Panc1 (cell line): ENCODE results near the gene NT5C1B. TPM values are rescaled to one million over a fixed set of nuclear protein-coding genes. Genes with fewer than 3 reads are reported as not detected.

Experiments used
- ATAC-seq: fragments of 200-7000 bp; cut with Tn5 transposase; 2 replicates; pipeline ENCODE4 v1.9.1; 2020; ENCODE audit warnings: mild to moderate bottlenecking, moderate library complexity
- BruUV-seq: library from RNA; stranded (reverse); fragments of 400-500 nt; replicated peaks from 2 replicates; lab custom pipeline; 2021; lab: Mats Ljungman, UMichigan
- CTCF ChIA-PET: fragments of 300-600 bp; sonication (Branson Sonifier 250); formaldehyde crosslinking; loops from one replicate; lab custom pipeline; 2022; ENCODE audit warnings: antibody characterized with exemption; lab: Charles Lee
- POLR2A ChIA-PET: fragments of 300-600 bp; sonication (Branson Sonifier 250); formaldehyde crosslinking; loops from one replicate; lab custom pipeline; 2022; ENCODE audit warnings: antibody characterized with exemption; lab: Charles Lee
- DNase-seq: peaks from one replicate; pipeline ENCODE4 v3.0.0-alpha.2; 2010; ENCODE audit warnings: low read depth, low spot score
- H3K27ac ChIP-seq: 2 replicates; pipeline ENCODE4 v1.5.1; 2011; ENCODE audit warnings: mild to moderate bottlenecking, low read length, inconsistent platforms
- H3K27me3 ChIP-seq: fragments of 200-500 bp; sonication (Bioruptor generic); 2 replicates; pipeline ENCODE4 v1.6.0; 2014; ENCODE audit warnings: low read length, inconsistent platforms; ENCODE audit not compliant: control insufficient read depth, insufficient read depth
- H3K36me3 ChIP-seq: fragments of 200-500 bp; sonication (Bioruptor generic); 2 replicates; pipeline ENCODE4 v1.5.1; 2014; ENCODE audit warnings: inconsistent platforms, mild to moderate bottlenecking, low read length, moderate library complexity; ENCODE audit not compliant: control insufficient read depth, insufficient read depth
- H3K4me1 ChIP-seq: 2 replicates; pipeline ENCODE4 v1.5.1; 2011; ENCODE audit warnings: inconsistent platforms, mild to moderate bottlenecking, low read length, moderate library complexity; ENCODE audit not compliant: control insufficient read depth, insufficient read depth
- H3K4me3 ChIP-seq, 2 experiments: 2 replicates each; pipeline ENCODE4 v1.5.1; 2011 to 2012; ENCODE audit warnings: low read depth in 2 of 2, low read length in 2 of 2, mild to moderate bottlenecking in 2 of 2, inconsistent platforms in 1 of 2, moderate library complexity in 1 of 2
- H3K9me3 ChIP-seq: fragments of 200-500 bp; sonication (Bioruptor generic); 2 replicates; pipeline ENCODE4 v1.5.1; 2014; ENCODE audit warnings: low read depth, mild to moderate bottlenecking, inconsistent platforms, low read length, moderate library complexity; ENCODE audit not compliant: control insufficient read depth, insufficient read depth
- POLR2AphosphoS5 ChIP-seq: IDR thresholded peaks from 2 replicates; pipeline ENCODE4 v1.6.1; 2012; ENCODE audit warnings: mild to moderate bottlenecking, low read depth, low read length, moderate library complexity
- SIN3A ChIP-seq: IDR thresholded peaks from 2 replicates; pipeline ENCODE4 v1.6.1; 2012; ENCODE audit warnings: low read depth, mild to moderate bottlenecking, low read length, moderate library complexity, borderline replicate concordance; ENCODE audit not compliant: insufficient read depth
- TCF7L2 ChIP-seq: IDR thresholded peaks from 2 replicates; pipeline ENCODE4 v1.6.1; 2011; ENCODE audit warnings: mild to moderate bottlenecking, low read depth, low read length, inconsistent platforms
- in situ Hi-C: cut with HindIII; loops from 2 replicates; pipeline ENCODE4 v1.10.0; 2016; ENCODE audit warnings: low sequenced_read_pairs, low pct_unique_long_range_greater_than_20kb
- intact Hi-C: fragments of 100-400 bp; cut with micrococcal nuclease; formaldehyde crosslinking; loops from one replicate; pipeline ENCODE4 v1.10.0; 2022; ENCODE audit not compliant: unreplicated experiment
- total RNA-seq: library from RNA; stranded (reverse); gene quantifications from one replicate; pipeline ENCODE4 v1.2.1, GENCODE V29; 2021; ENCODE audit not compliant: unreplicated experiment
- TF ChIP-seq, protein P1 (sequence below): fragments of 450-650 bp; IDR thresholded peaks from 2 replicates; pipeline ENCODE4 v1.5.1; 2017; ENCODE audit warnings: mild to moderate bottlenecking
- TF ChIP-seq, protein P2 (sequence below), 2 experiments: IDR thresholded peaks; 2 replicates each; pipeline ENCODE4 v1.6.1; 2011 to 2012; ENCODE audit warnings: low read depth in 2 of 2, control low read depth in 1 of 2, low read length in 1 of 2, mild to moderate bottlenecking in 1 of 2, moderate library complexity in 1 of 2; ENCODE audit not compliant: insufficient read depth in 1 of 2

The NT5C1B gene
- total RNA-seq, 1 experiment from 2014 or later: not detected

DNA sequence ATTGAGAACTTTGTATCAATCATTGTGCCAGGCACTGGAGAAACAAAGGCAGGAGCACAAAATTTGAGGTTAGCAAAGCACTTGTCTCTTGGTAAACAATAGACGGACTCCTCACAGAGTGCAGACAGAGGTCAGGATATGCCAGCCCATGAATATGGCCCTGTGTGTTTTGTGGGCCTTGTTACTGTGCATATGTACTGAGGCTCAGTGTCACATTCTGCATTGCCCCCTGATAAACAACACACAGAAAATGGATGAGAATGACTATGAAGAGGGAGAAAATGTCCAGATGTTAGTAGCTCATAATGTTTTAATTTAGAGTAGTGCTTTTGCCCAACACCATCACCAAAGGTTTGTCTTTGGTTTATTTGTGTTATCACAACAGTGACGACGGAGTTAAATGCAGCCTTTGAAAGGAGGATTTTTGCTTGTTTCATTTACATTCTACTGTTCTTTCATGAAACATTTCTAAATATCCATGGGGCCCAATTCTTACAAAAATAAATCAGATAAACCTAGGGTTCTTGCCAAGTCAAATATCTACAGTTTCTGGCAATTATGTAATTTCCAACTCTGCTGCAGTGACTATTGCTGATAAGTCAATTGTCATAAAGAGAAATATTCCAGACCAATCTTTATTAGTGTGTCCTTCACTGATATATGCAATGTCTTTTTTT is 14.6 kb upstream of the NT5C1B start:
- TF ChIP-seq, protein P1, sequence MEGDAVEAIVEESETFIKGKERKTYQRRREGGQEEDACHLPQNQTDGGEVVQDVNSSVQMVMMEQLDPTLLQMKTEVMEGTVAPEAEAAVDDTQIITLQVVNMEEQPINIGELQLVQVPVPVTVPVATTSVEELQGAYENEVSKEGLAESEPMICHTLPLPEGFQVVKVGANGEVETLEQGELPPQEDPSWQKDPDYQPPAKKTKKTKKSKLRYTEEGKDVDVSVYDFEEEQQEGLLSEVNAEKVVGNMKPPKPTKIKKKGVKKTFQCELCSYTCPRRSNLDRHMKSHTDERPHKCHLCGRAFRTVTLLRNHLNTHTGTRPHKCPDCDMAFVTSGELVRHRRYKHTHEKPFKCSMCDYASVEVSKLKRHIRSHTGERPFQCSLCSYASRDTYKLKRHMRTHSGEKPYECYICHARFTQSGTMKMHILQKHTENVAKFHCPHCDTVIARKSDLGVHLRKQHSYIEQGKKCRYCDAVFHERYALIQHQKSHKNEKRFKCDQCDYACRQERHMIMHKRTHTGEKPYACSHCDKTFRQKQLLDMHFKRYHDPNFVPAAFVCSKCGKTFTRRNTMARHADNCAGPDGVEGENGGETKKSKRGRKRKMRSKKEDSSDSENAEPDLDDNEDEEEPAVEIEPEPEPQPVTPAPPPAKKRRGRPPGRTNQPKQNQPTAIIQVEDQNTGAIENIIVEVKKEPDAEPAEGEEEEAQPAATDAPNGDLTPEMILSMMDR: no peak
- TF ChIP-seq SIN3A (no peak), POLR2AphosphoS5 (no peak)
- TF ChIP-seq, protein P2, sequence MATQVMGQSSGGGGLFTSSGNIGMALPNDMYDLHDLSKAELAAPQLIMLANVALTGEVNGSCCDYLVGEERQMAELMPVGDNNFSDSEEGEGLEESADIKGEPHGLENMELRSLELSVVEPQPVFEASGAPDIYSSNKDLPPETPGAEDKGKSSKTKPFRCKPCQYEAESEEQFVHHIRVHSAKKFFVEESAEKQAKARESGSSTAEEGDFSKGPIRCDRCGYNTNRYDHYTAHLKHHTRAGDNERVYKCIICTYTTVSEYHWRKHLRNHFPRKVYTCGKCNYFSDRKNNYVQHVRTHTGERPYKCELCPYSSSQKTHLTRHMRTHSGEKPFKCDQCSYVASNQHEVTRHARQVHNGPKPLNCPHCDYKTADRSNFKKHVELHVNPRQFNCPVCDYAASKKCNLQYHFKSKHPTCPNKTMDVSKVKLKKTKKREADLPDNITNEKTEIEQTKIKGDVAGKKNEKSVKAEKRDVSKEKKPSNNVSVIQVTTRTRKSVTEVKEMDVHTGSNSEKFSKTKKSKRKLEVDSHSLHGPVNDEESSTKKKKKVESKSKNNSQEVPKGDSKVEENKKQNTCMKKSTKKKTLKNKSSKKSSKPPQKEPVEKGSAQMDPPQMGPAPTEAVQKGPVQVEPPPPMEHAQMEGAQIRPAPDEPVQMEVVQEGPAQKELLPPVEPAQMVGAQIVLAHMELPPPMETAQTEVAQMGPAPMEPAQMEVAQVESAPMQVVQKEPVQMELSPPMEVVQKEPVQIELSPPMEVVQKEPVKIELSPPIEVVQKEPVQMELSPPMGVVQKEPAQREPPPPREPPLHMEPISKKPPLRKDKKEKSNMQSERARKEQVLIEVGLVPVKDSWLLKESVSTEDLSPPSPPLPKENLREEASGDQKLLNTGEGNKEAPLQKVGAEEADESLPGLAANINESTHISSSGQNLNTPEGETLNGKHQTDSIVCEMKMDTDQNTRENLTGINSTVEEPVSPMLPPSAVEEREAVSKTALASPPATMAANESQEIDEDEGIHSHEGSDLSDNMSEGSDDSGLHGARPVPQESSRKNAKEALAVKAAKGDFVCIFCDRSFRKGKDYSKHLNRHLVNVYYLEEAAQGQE (IDR thresholded peaks at IDR 0.05; ENCODE audit: insufficient read depth in 1 of 2, low read depth in 2 of 2, low read length in 1 of 2): no peak
- H3K36me3 ChIP-seq: no peaks in the 10 kb centered on the region
- H3K27me3 ChIP-seq: no peaks in the 10 kb centered on the region
- no TSS peak for BruUV-seq
- ChIA-PET POLR2A (no interaction called here), CTCF (no interaction called here)
- no peaks in the 10 kb centered on the region for H3K4me1 ChIP-seq
- intact Hi-C loops: no loop called here
- H3K27ac ChIP-seq: no peak overlapping the region
- ATAC-seq (no peak), DNase-seq (no peak)
- no peak overlapping the region for H3K4me3 ChIP-seq
- H3K9me3 ChIP-seq: no peaks in the 10 kb centered on the region
- in situ Hi-C loops: no loop called here

GRCh38 chr2:18602298-18602697 is 12.9 kb upstream of the NT5C1B start:
- in situ Hi-C loops: no loop called here
- no peak for ATAC-seq
- no peaks in the 10 kb centered on the region for H3K4me1 ChIP-seq
- DNase-seq: no peak
- no peaks in the 10 kb centered on the region for H3K9me3 ChIP-seq
- H3K4me3 ChIP-seq: no peak overlapping the region
- ChIA-PET POLR2A (no interaction called here), CTCF (no interaction called here)
- intact Hi-C loops: no loop called here
- no peaks in the 10 kb centered on the region for H3K36me3 ChIP-seq
- no TSS peak for BruUV-seq
- no peaks in the 10 kb centered on the region for H3K27me3 ChIP-seq
- no peak overlapping the region for H3K27ac ChIP-seq
- TF ChIP-seq POLR2AphosphoS5: no peak
- no peak for TF ChIP-seq TCF7L2
- TF ChIP-seq, protein P1: no peak
- TF ChIP-seq, protein P2 (IDR thresholded peaks at IDR 0.05; ENCODE audit: insufficient read depth in 1 of 2, low read depth in 2 of 2, low read length in 1 of 2): no peak
- TF ChIP-seq SIN3A: no peak
